Activated CD4-positive, alpha-beta T cell treated with anti-CD3 and anti-CD28 coated beads for 1 hour (primary cell): ENCODE results near the gene C16orf74.

ENCODE experiments used
- DNase-seq: peaks from one replicate; pipeline ENCODE4 v3.0.0-alpha.2; 2020

C16orf74 gene

DNA sequence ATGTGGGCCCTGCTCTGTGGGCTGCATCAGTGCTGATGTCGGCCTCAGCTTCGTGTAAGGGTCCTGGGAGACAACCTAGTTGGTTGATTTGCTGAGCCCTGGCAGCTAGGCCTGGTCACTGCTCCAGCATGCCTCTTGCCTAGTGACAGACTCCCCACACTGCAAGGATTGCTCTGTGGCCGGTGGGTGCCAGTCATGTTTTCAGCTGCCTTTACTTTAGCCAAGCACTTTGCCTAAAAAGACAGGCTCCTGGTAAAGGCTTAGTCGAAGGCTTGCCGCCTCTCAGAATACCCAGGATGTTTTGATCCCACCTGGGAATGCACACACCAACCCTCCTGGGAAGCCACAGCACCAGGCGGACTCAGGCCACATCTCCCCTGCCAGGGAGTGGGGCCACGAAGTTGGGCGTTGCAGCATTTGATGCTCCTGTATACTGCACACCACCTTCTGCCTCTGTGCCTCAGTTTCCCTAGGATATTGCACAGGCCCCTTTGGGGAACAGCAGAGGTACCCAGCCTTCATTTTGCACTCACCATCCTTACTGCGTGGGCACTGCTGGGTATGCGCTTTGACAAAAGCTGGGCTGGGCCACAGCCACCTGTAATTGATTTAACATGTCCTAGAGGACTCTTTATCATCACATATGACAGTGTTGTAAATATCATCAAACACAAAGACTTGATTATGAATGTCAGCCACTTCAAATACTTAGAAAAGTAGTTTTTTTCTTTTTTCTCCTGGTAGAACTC lies 82.0 kb downstream of the C16orf74 start:
- no peak for DNase-seq

DNA sequence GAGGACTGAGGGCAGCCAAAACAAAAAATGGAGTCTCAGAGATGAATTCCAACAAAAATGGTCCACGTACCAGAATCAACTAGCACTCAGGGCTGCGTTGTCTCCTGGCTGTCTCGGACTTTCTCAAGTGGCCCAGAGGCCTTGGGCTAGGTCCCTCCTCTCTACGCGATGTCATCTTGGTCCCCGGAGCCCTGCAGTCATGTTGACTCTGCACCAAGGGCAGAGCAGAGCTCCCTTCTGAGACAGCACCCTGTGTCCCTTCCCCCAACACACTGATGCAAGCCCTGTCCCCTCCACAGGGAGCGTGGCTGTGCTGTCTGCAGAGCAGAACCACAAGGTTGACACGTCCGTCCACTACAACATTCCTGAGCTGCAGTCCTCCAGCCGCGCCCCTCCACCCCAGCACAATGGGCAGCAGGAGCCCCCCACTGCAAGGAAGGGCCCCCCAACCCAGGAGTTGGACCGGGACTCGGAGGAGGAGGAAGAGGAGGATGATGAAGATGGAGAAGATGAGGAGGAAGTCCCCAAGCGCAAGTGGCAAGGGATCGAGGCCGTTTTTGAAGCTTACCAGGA lies 83.0 kb downstream of the C16orf74 start:
- DNase-seq: no peak

DNA sequence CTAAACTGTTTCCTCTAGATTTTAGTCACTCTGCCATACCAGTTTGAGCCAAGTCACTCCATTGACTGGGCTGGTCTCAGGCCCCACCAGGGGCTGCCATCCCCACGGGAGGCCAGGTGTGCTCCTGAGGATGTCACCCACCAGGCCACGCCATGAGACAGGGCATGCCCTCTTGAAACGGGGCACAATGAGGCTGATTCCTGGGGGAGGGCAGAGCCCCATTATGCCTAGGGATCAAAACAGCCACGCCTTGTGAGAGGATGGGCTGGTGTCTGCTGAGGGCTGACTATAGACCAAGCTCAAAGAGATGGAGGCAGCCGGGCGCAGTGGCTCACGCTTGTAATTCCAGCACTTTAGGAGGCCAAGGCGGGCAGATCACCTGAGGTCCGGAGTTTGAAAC lies 83.6 kb downstream of the C16orf74 start:
- DNase-seq: no peak

DNA sequence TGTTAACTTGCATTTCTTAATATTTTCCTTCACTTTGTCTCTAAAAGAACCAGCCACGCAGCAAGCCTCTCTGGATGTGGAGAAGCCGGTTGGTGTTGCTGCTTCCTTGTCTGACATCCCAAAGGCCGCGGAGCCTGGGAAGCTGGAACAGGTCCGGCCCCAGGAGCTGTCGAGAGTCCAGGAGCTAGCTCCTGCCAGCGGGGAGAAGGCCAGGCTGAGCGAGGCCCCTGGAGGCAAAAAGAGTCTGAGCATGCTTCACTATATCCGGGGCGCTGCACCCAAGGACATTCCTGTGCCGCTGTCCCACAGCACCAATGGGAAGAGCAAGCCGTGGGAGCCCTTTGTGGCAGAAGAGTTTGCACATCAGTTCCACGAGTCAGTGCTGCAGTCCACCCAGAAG lies 85.0 kb downstream of the C16orf74 start:
- no peak for DNase-seq

DNA sequence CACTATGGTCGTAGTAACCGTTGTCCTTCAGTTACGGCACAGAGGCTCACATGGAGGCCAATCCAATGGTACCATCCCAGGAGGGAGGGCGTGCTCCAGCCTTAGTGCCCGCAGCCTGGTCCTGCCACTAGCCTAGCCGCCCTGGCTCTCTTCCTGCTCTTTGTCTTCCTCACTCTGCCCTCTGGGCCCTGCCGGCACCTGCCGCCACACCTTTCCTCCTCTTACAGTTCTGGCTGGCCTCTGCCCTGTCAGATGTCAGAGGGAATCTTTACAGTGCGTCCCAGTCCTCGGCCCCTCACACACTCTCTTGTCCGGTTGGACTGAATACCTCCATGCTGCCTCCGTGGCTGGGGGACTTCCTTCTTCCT lies 85.5 kb downstream of the C16orf74 start:
- DNase-seq: no peak

DNA sequence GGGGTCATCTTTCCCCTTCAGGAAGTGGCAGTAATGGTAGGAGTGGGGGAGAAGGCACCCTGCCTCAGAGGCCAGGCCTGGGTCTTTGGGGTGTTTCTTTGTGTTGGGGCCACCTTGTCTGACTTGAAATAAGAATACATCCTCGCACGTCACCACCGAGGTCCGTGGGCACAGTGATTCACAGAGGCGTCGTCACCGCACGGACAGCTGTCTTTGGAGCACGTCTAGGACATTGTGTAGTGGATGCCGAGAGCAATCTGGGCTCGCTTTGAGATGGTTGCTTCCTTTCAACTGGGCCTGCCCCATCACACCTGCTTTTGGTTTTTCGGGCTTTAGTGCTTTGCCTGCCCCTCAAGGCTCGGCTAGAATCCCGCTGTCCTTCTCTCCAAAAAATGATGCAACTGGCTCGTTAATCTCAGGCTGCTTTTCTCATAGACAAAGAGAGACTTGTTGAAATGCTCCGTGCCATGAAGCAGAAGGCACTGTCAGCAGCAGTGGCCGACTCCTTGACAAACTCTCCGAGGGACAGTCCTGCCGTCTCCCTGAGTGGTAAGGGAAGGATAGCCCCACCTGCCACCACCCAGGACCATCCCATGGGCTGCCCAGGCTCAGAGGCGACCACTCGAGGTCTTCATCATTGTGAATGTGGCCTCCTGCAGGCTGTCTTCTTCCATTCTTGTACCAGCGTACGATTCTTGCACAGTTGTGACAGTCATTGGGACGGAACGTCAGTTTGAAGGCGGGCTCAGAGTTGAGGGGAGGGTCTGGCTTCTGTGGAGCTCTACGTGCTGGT lies 86.1 kb downstream of the C16orf74 start:
- DNase-seq: no peak

DNA sequence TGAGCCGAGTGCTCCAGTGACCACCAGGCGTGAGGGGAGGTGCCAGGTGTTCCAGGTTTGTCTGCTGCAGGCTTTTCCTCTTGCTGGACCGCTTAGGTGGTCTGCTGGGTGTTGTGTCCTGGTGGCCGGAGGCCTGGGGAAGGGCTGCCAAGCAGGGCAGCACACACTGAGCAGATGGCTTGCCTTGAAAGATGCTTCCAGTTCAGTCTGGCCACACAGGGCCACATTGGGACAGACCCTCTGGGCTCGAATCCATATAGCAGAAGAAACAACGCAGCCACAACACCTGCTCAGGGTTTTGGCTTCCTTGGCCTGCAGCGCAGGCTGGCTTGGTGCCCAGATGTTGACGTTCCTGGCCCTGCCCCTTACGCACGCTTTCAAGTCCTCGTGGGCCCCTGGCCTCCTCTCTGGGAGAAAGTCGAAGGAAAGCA lies 87.0 kb downstream of the C16orf74 start:
- no peak for DNase-seq

DNA sequence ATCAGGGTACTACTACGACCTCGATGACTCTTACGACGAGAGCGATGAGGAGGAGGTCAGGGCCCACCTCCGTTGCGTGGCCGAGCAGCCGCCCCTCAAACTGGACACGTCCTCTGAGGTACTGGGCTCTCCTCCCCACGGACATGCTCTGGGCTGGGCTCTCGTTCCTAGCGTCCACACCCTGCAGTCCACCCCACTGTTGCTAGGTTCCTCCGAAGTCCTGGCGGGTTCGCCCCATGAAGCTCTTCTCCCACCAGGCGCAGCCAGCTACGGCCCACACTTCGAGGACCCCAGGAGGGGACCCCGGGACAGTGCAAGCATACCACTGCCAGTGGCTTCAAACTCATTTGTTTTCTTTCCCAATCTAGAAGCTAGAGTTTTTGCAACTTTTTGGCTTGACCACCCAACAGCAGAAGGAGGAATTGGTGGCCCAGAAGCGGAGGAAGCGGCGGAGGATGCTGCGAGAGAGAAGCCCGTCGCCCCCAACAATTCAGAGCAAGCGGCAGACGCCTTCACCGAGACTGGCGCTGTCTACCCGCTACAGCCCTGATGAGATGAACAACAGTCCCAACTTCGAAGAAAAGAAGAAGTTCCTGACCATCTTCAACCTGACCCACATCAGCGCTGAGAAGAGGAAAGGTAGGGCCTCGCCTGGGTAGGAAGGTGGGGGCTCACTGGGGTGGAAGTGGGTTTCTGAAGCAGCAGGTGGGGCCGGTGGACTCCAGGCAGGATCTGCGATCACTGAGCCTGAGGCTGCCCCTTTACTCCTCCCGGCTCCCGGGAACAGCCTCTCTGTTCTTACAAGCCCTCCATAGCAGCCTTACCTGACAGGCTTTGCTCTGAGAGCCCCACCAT lies 87.7 kb downstream of the C16orf74 start:
- DNase-seq: no peak

DNA sequence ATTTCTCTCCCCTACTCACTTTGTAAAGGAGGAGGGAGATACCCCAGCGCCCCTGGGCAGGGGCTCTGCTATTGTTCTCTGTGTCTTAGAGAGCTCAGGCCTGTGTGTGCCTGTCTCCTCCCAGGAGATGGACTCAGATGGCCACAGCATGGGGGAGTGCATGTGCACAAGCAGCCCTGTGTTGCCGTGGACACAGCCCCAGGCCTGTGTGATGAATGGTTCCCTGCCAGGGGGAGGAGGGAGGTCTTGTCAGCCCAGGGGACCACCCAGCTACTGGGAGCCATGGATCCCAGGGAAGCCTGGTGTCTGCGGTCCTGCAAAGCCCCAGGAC lies 88.4 kb downstream of the C16orf74 start:
- DNase-seq: no peak

DNA sequence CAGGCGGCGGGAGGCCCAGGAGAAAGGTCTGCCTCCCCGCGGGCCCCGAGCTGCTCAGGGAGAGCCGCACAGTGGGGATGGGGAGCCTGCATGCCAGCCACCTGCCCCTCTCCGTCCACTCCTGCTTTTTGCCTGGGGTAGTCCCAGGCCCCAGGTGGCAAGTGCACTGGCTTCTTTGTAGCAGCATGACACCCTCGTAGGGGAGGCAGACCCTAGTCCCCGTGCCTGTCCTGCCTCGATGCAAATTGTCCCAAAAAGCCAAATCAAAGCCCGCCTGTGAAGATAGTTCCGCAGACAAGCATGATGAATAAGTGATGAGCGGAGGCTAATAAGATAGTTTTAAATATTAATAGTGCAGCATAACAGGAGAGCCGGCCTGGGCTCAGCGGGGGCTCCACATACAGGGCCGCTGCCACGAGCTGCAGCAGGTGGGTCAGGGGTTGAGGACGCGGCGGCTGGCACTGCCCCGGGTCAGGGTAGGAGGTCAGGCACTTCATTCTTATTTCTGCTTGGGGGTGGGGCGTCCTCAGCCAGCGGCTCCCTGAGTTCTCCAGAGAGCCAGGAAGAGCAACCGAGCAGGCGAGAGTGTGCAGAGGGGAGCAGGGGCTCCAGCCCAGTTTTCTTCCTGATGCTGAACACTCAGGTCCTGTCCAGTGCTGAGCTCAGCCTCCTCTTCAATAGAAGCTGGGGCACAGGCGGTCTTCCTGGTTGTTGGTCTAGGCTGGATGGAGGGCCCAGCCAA lies 89.0 kb downstream of the C16orf74 start:
- DNase-seq: no peak

DNA sequence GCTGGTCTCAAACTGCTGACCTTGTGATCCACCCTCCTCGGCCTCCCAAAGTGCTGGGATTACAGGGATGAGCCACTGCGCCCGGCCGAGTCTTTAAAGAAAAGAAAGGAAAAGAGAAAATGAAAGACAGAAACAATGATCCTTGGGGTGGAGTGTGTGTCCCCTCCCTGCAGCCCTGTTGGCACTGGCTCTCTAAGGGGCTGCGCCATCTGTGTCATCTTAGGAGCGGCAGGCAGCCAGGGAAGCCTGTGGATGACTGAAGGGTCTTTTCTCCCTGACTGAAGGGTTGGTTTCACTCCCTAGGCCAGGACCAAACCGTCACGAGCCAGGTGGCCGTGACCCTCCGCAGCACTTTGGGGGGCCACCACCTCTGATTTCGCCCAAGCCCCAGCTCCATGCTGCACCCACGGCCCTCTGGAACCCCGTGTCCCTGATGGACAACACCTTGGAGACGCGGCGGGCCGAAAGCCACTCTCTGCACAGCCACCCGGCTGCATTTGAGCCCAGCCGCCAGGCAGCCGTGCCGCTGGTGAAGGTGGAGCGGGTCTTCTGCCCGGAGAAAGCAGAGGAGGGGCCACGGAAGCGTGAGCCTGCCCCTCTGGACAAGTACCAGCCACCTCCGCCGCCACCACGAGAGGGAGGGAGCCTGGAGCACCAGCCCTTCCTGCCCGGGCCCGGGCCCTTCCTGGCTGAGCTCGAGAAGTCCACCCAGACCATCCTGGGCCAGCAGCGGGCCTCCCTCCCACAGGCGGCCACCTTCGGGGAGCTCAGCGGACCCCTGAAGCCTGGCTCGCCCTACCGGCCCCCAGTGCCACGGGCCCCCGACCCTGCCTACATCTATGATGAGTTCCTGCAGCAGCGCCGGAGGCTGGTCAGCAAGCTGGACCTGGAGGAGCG lies 89.8 kb downstream of the C16orf74 start:
- no peak for DNase-seq

DNA sequence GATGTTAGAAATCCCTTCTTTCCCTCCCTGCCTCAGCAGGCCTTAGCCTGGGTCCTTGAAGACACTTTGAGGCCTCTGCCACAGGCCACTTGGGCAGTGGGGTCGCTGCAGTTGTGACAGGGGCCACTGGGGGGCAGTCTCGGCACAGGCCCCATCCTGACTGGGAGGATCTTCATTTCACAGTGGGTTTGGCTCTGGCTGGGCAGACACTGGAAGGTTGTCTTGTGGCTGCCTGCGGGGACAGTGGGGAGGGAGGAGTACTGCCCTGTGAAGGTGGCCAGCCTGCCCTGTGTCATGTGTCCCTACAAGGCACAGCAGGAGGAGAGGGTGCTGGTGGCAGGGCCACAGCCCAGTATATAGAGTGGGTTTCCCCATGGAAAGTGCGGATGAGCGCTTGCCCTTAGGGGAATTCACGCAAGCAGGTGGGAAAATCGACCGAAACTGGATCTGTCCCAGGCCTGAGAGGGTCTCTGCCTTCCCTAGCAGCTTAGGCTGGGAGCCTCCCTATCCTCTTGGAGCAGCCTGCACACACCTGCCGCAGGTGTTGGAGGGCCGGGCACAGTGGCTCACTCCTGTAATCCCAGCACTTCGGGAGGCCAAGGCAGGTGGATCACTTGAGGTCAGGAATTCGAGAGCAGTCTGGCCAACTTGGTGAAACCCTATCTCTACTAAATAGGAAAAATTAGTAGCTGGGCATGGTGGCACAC lies 90.9 kb downstream of the C16orf74 start:
- DNase-seq: peak; percentile 40

DNA sequence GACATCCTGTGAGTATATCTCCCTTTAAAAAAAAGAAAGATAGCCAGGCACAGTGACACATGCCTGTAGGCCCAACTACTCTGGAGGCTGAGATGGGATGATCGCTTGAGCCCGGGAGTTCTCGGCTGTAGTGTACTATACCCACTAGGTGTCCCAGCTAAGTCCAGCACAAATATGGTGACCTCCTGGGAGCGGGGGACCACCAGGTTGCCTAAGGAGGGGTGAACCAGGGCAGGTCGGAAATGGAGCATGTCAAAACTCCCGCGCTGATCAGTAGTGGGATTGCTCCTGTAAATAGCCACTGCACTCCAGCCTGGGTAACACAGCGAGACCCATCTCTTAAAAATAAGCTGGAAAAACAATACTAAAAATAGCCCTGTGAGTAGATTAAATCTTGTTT lies 91.6 kb downstream of the C16orf74 start:
- DNase-seq: no peak

DNA sequence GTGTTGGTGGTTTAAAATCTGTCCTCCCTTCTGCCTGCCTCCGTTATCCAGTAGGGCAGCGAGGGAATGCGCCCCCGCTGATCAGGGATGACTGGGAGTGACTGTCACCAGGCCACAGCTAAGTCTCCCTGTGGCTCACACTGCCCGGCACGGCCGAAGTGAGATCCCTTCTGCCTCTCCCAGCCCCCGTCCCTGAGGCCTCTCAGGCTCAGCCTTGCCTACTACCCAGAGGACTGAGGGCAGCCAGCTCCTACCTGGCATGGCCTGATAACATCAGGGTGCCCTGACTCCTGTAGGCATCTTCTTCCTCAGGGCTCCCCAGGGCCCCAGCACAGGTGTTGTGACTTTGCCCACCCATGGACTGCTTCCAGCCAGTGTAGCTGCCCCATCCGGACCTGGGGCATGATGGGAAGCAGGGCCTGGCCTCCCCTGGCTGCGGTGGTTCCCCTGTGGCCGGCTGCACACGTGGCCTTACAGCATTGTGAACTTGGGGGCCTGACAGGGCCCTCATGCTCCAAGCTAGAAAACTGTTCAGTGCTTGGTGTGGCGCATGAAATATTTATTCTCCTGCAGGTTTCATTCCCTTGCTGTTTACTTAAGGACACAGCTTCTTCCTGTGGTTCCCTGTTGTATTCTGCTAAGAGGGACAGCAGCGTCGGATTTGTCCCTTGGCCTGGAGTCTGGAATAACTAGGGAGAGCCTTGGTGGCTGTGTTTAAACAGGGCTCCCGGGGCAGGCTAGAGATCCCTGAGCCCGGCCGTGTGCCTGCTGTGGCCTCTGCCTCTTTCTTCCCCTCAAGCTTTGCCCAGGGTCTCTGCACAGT lies 92.2 kb downstream of the C16orf74 start:
- DNase-seq: no peak

DNA sequence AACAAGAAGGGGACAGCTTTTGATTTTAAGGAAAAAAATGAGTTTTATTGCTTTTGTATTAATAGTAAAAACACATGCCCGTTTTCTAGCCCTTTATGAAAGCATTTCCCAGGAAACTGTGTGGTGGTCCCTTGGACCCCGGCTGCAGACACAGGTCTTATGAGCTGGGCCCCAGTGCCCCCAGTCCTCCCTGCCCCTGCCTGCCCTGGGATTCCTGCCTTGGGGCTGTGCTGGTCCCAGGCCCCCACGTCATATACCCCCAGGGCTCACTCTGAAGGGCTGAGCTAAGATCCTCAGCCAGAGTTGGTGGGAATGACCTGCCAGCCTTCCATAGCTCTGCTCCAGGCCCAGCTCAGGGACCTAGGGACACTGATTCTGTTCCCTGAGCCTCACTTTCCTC lies 92.9 kb downstream of the C16orf74 start:
- DNase-seq: no peak
